ENCODE measurements around the gene PRCC.

The PRCC gene, protein sequence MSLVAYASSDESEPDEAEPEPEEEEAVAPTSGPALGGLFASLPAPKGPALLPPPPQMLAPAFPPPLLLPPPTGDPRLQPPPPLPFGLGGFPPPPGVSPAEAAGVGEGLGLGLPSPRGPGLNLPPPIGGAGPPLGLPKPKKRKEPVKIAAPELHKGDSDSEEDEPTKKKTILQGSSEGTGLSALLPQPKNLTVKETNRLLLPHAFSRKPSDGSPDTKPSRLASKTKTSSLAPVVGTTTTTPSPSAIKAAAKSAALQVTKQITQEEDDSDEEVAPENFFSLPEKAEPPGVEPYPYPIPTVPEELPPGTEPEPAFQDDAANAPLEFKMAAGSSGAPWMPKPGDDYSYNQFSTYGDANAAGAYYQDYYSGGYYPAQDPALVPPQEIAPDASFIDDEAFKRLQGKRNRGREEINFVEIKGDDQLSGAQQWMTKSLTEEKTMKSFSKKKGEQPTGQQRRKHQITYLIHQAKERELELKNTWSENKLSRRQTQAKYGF

DNA sequence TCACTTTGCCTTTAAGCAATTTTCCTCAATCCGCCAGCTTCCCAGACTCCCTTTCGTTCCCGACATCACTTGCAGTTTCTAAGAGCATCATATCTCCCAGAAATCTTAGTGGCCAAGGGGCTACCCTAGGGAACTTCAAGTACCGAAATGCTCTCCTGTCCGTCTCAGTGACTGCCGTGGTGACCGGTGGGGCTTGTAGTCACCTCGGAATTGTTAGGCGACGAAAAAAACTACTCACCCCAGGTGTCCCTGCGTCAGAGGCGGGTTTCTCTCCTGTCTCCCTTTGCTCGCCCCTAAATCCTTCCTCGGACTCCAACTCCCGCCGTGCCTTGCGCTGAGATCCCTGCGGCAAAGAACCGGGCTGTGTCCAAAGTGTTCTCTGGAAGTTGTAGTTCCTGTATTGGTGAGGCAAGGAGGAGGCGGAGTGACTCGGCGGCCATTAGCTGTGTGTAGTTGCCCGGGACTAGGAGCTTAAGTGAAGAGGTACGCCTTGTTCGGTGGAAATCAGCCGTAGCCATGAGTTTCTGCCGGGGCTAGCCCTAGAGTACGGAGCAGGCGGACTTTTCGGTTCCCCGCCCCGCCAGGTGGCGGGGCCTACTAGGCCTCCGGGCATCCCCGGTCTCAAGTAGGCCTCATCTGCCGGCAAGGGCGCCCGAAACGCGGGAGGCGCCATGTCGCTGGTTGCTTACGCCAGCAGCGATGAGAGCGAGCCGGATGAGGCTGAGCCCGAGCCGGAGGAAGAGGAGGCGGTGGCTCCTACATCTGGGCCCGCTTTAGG is at the start of gene PRCC:
Gene PRCC, plus strand, starts transcription at position 435 of the 778 bp plus-strand sequence. Its CDS starts 237 bp downstream, at position 672.
- DNase-seq (ENCODE audit: low read depth) = peak; percentile 100

DNA sequence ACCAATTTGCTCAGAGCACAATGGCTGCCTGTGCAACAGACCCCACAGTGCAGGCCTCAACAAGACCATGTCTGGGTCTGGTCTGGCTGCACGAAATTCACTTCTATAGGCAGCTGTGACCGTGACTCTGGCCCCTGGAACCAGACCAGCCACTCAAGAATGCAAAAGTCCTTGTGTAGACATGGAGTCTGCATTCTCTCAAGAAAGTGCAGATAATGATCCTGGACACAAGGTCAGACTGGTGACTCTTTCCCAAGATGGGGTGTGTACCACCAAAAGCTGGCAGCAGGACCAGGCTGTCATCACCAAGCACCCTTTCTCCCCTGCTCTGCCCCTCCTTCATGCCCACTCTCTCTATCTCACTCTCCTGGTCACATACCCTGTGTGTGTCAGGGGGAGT is 46.2 kb upstream of the PRCC start:
- DNase-seq (ENCODE audit: low read depth) = no peak

DNA sequence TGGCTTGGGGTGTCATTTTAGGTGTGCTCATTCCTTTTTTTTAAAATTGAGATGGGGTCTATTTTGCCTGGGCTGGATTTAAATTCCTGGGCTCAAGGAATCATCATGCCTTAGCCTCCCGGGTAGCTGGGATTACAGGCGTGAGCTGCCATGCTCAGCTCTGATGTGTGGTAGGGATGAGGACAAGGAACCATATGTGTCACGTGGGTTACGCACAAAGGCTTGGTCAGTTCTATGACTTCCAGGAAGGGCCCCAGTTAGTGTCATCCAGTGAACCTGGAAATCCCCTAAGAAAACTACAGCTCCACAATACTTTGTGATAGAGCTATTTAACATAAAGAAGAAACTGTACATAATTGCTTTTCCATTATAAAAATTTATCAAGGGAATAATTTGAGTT is 45.8 kb upstream of the PRCC start:
- DNase-seq (ENCODE audit: low read depth) = no peak

DNA sequence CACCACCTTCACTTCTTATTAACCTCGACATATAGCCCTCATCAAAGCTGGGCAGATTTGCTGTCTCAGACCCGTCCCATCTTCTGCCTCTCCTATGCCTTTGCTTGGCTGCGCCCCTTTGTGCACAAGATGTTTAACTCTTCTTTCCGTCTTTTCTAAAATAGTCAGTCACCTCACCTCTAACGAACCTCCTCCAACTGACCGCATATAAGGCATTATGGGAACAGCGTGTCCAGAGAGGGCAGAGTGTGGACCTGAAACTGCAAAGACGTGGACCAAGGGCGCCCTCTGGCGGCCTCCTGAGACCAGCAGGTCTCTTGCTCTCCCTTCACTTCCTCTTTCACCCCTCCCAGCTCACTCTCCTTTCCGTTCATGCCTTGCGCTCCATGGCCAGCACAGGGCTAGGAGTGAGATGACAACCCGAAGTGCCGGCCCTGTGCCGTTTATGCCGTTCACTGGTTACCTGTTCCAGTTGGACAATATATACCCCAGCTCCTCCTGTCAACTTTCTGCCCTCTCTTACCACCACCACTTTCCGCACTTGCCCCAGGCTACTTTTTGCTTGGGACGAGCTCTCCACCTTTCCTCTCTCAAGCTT is 41.6 kb upstream of the PRCC start:
- peak; percentile 82 for DNase-seq (ENCODE audit: low read depth)

DNA sequence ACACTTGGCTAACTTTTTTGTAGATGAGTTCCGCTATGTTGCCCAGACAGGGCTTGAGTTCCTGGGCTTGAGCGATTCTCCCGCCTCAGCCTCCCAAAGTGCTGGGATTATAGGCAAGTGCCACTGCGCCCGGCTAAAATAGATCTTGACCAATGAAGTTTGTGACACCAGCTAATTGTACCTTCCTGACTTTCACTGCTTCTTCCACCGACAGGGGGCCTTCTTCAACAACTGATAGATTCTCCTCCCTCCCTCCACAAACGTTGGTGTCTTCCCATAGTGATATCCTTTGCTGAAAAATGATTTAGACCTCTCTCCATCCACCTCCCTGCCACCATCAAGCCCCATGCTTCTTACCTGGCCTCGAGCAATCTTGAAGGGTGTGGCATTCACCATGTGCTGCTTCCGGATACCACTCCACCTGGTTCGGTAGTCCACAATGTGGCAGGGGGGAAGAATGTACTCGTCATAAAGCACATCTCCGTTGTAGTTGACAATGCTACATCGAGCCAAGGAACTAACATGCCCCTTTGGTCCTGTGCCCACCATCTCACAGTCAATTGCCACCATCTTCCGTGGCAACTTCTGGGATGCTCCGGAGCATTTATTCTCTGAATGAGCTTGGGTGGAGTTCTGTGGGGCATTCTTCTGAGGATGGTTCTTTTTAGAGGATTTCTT is 40.6 kb upstream of the PRCC start:
- DNase-seq (ENCODE audit: low read depth) = peak; percentile 61

DNA sequence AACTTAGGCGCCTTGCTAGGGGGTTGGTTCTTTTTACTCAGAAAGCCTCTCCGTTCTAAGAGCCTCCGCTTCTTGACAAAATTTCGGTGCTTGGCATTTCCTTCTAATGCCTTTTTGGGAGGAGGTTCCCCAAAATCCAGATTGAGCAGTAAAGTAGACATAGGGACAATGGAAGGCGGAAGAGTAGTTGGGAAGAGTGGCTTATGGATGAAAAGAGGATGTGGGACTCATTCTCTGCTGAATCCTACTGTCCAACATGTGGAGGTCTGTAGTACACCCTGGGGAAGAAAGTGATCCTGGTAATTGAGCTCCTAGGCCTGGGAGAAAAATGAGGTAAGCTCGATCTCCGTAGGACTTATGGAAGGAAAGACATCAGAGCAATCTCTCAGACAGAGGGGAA is 39.8 kb upstream of the PRCC start:
- no peak for DNase-seq (ENCODE audit: low read depth)

DNA sequence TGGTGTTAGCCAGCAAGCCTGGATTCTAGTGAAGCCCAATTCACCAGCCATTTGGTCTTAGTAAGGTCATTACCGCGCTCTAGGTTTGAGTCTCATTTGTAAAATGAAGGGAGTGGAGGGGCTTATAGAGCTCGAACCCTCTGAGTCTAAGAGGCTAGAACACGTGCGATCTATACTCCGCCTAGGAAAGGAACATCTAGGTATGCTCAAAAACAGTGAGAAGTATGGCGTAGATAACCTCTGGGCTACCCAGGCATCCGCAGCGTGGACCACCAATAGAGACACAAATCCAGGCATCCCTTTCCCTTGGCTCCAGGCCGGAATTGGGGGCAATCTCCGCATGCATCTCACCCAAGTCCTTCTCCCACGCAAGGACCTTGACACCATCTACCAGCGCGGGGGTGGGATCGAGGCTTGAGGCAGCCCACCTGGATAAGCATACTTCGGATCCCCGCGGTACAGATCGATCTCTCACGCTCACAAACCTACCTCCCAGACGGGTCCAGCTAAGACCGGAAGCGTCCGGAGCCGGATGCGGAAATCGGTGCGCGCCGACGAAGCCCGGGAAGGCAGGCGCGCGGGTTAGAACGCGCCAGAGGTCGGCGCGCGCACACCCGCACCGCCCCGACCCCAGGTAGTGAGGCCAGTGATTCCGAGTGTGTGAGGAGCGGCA is 39.3 kb upstream of the PRCC start, which contains the start of gene METTL25B:
Gene METTL25B, plus strand, starts transcription at position 544 of the 673 bp plus-strand sequence. CDS start 636 bp downstream, outside the sequence.
- DNase-seq (ENCODE audit: low read depth) = peak; percentile 77

DNA sequence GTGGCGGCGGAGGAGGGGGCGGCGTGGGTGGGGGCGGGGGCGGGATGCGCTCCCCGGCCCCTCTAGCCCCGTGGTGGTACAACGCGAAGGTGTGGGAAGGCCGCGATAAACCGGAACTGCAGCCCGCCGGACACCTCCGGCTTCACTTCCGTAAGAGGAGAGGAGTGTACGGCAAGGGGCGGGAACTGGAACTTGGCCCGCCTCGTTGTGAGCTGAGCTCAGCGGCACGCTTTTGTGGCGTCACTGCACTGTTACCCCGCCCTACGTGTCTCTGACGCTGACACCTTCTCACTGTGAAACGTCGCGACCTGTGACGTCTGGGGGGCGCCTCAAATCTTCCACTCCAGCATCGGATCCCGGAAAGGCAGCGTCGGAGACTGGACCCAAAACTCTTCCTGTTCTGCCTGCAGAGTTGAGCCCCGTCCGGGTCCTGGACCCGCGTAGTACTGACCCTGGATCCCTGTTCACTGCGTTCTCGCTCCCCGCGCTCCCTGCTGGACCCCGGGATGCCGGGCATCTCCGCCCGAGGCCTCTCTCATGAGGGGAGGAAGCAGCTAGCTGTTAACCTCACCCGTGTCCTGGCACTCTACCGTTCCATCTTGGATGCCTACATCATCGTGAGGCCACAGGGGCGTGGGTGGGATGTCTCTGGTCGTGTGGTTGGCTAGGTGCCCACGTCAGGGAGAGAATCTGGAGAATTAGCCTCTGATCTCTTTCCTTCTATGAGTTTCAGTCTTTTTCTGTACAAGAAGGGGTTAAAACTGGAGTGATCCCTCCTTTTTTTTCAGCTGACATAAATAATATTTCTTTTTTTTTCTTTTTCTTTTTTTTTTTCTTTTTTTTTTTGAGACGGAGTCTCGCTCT is 38.5 kb upstream of the PRCC start, which contains the start of gene ISG20L2:
Gene ISG20L2, minus strand, starts transcription at position 168 of the 864 bp plus-strand sequence. CDS start 1,114 bp downstream, outside the sequence.
- DNase-seq (ENCODE audit: low read depth) = peak; percentile 98

DNA sequence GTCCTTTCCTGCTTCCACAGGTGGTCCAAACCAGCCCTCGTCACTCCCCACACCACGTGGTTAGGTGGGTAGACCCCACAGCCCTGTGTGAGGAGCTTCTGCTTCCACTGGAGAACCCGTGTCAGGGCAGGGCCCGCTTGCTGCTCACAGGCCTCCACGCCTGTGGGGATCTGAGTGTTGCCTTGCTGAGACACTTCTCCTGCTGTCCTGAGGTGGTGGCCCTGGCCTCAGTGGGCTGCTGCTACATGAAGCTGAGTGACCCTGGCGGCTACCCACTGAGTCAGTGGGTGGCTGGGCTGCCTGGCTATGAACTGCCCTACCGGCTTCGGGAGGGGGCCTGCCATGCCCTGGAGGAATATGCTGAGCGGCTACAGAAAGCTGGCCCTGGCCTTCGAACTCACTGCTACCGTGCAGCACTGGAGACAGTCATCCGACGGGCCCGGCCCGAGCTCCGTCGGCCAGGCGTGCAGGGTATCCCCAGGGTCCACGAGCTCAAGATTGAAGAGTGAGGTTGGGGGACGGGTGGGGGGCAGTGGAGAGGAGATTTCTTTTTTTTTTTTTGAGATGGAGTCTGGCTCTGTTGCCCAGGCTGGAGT is 33.2 kb upstream of the PRCC start:
- DNase-seq (ENCODE audit: low read depth) = no peak

DNA sequence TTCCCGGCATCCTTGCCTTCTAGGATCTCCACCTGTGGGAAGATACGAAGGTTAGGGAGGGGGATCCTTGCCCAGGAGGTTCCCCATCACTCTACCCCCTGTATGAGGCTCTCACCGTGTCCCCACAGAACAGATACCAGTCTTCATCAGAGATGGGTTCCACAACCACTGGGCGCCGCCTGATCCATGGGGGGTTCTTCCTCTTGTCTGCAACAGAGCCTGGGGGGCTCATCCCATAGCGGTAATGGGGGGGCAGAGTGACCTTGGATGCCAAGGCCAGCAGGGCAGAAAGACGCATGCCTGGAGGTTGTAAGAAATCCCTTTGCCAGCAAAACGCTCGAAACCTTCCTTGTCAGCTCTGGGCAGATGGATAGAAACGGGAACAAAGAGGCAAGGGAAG is 28.9 kb upstream of the PRCC start:
- no peak for DNase-seq (ENCODE audit: low read depth)

DNA sequence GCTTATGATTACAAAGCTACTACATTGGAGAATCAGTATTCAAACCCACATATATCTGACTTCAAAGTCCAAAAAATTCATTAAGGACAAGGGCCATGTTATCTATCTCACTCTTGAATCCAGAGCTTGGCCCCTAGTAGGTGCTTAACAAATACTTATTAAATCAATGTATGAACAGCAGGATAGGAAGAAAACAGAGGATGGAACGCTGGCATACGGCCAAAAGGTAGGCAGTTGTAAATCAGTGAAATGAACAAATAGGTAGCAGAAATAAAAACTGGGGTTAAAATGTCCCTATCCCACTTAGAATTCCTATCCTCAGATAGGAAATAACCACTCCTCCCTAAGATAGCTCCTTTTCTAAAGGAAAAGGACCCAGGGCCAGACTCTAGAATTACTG is 28.4 kb upstream of the PRCC start:
- DNase-seq (ENCODE audit: low read depth) = no peak

DNA sequence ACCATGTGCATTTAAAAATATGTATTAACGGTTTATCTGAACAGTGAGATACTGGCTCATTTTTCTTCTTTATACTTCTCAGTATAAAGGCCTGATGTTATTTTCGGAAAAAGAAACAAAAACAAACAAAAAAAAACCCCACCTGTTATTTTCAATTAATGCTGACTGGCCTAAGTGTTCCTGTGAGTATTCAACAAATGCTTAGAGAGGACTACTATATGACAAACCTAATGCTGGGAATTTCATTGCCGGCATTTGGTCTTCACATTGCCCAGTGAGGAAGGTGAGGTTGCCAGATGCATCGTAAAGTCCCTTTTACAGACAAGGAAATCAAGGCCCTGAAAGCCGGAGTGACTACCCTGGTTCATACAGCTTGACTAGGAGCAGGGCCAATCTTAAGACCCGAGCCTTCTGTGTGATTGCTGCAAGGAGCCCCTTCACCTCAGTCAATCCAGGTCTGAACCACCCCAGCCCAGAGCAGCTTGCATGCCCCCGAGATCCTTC is 27.0 kb upstream of the PRCC start:
- DNase-seq (ENCODE audit: low read depth) = no peak

DNA sequence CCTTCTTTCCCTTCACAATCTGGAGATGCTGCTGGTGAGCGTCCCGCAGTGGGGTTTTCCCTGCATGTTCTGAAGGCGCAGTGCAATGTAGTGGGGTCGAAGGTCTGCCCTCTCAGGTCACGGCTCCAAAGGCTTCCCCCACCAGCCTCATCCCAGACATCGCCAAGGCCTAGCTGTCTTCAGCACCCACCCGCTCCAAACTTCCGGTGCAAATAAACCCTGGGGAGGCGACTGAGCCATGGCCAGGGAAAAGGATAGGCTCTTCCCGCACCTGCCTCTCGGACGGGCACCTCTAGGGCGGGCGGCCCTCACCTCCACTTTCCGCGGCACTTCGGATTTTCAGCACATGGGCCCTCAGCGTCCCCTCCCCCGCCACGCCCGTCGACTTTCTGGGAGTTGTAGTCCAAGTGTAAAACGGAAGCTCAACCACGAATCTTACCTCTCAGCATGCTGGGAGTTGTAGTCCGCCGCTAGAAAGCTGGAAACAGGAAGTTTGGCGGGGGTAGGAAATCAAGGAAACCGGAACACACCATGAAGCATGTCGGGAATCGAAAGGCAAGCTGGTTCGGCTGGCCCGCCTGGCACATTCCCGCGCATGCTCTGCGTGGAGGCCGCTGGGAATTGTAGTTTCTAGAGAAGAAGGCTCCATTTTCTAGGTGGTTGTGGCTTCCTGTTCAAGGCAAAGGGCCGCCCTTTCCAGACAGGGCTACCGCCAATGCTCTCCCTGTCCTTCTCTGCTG is 26.4 kb upstream of the PRCC start, which contains the start of gene MRPL24:
Gene MRPL24, minus strand, starts transcription at position 348 of the 740 bp plus-strand sequence. CDS start 2,384 bp downstream, outside the sequence.
- DNase-seq (ENCODE audit: low read depth) = peak; percentile 99

DNA sequence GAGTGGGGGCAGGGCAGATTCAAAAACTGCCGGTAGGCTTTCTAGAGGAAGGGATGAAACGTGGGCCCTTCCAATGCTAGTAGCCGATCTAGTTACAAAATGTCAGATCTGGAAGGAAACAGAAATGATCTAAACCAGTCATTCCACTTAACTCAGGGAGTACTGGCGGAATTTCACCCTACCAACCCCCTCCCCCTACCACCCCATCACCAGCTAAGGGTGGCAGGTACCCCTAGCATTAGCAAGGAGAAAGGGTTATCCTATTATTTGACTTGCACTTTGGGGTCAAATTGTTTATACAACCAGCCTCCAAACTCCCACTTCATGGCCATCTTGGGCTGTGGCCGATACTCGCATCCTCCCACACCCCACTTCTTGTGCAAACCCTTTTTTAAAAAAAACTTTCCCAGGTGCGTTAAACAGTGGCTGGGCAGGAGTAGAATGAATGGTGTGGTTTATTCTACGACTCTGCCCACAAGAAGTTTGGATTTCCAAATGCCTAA is 25.8 kb upstream of the PRCC start:
- no peak for DNase-seq (ENCODE audit: low read depth)

DNA sequence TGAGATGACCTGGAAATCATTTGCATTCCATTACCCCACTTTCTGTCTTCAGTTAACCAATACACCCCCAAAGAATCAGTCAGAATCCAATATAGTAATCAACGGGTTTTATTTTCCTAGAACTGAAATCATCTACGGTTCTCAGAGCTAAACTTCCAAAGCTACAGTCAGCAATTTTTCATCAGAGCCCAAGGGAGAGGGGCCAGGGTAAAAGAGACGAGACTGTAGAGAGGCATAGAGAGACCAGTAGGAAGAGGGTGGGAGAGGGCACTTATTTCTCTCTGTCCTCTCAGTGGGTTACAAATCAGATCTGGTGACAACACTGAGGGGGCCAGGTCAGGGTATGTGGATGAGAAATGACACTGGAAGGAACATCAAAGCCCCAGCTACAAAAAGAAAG is 25.3 kb upstream of the PRCC start:
- DNase-seq (ENCODE audit: low read depth) = no peak

DNA sequence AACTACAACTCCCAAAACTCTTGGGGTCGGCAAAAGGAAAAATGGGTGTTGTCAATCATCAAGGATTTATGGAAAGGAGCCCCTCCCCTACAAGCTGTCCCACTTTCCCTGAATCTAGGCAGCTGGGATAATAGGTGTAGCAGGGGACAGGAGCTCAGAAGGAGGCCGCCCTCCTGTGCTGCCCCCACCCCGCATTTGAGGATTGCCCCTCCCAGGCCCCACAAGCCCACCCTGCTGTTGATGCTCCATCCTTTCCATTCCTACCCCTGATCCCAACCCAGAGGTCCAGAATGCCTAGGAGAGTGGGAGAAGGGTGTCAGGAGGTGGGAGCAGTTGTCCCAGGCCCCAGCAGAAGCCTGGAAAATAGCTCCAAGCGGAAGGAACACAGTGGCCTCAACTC is 24.5 kb upstream of the PRCC start:
- DNase-seq (ENCODE audit: low read depth) = no peak

DNA sequence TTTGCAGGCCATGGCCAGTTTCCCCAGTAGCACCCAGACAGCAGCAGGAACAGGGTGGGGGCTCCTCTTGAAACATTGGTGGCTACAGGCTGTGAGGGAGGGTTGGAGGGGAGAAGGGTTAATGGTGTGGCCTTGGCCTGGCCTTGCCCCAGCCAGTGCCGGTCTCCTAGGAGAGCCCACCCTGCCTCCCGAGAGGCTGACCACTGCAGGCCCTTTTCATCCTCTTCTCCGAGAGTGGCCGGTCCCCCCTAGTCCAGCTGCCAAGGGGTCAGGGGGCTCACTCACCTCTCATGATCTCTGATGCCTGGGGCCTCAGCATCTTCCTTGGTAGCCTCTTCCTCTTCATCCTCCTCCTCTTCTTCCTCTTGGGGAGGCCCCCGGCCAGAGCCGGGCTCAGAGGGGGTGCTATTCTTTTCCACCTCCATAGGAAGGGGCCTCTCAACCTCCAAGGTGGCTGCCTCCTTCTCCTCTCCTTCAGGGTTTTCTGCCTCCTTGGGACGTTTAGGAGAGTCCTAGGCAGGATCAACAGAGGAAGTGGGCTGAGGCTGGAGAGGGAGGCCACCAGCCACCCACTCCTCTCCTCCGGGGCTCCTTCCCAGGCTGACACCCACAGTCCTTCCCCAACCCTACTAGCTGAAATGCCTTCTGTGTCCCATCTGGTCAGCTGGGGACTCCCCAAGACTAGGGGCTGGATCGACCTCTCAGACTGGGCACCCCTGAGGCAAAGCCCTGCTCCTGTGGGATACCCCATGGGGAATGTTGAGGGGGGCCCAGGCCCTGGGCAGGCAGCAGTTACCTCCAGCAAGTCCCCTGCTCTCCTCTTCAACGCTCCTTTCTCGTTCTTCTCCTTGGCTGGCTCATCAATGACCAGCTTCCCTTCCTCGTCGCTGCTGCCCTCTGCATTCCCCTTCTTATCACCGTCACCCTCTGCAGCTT is 23.7 kb upstream of the PRCC start:
- DNase-seq (ENCODE audit: low read depth) = no peak
